Pancreas (tissue), 10 donors: ENCODE data around the gene TLE5. TPM values are rescaled to one million over a fixed set of nuclear protein-coding genes. Genes with fewer than 3 reads are reported as not detected.

Experiments used
- ATAC-seq, 4 donors: fragments of 200-7000 bp; cut with Tn5 transposase; one replicate each; pipeline versions ENCODE4 v1.8.0 to v1.9.1; 2020; ENCODE audit warnings: mild to moderate bottlenecking in 4 of 4, moderate library complexity in 4 of 4
- DNase-seq, 6 donors: peaks; one replicate each; pipeline ENCODE4 v3.0.0-alpha.2; 2020
- FAIRE-seq: peaks from 2 replicates; lab custom pipeline; 2012; peaks lifted over from hg19 to GRCh38; lab: Jason Lieb, UNC
- H3K27ac ChIP-seq, 4 donors: fragments of 200-600 bp; sonication (generic); 1 replicate in 3 of 4; 2 replicates in 1 of 4; pipeline versions ENCODE4 v1.5.0 to v1.8.0; 2020
- H3K27me3 ChIP-seq, 4 donors: fragments of 200-600 bp; one replicate each; pipeline ENCODE4 v1.8.0; 2021
- H3K36me3 ChIP-seq, 3 donors: fragments of 200-600 bp; sonication (generic) in 1 of 3; one replicate each; pipeline versions ENCODE4 v1.5.0 to v1.8.0; 2020 to 2021
- H3K4me1 ChIP-seq, 3 donors: fragments of 200-600 bp; one replicate each; pipeline ENCODE4 v1.8.0; 2021
- H3K4me3 ChIP-seq, 4 donors: fragments of 200-600 bp; sonication (generic) in 2 of 4; one replicate each; pipeline versions ENCODE4 v1.5.0 to v1.8.0; 2020 to 2021
- H3K9me3 ChIP-seq, 4 donors: fragments of 200-600 bp; one replicate each; pipeline ENCODE4 v1.8.0; 2021
- CTCF ChIP-seq, 4 donors: fragments of 200-600 bp; sonication (generic) in 3 of 4; IDR thresholded peaks; one replicate each; pipeline versions ENCODE4 v1.5.0 to v1.8.0; 2021; ENCODE audit warnings: antibody characterized with exemption in 4 of 4
- WGBS, 2 donors: extraction: QIAGEN DNeasy Blood & Tissue Kit; methylation state at CpG; one replicate each; pipeline ENCODE4 v1.1.7; 2013; 5-methylcytosine and 5-hydroxymethylcytosine counted together
- intact Hi-C, 3 donors: fragments of 100-400 bp; cut with DNase I; formaldehyde crosslinking; loops; one replicate each; pipeline versions ENCODE4 v1.11.1 to v1.14.2; 2022
- polyA plus RNA-seq, 2 donors: library from polyadenylated mRNA; stranded (reverse); fragments of 200-250 nt; gene quantifications; one replicate each; pipeline ENCODE4 v1.2.3, GENCODE V29; 2013
- total RNA-seq, 6 donors: library from RNA; stranded (reverse); fragmentation: NEBNext Ultra II Directional in 4 of 6; extraction: Animal tissue kit (Norgen Biotek cat#: 25700) in 4 of 6; gene quantifications; one replicate each; pipeline versions ENCODE4 v1.2.1 to v1.2.4, GENCODE V29; 2021 to 2023
- donor health status: healthy with polysubstance abuse.
- donor health status: DM: no; HTN: no; CAD: no; lungs with moderate emphysema.
- donor health status: DM: no; HTN: no; CAD: no.
- donor health status: control.
- donor health status: control.
- donor health status: Bipolar disorder and iron deficiency.
- donor health status: DM: yes; HTN: yes; CAD: no.
- donor health status: DM: no; HTN: no; CAD: no.
- donor health status: DM: no; HTN: no; CAD: no.
- donor health status: DM: yes; HTN: yes; CAD: no.

Gene TLE5
- total and polyA plus RNA-seq, 8 donors: 165 to 573 (median 229) TPM

GRCh38 chr19:3046698-3047495 is 15.4 kb downstream of the TLE5 start:
- Histone ChIP-seq H3K4me3 (peak overlapping the region in 3 of 4 donors; percentile 8 to 41 (median 34)), H3K27me3 (no peaks in the 10 kb centered on the region), H3K9me3 (no peaks in the 10 kb centered on the region), H3K4me1 (peaks cover 0 to 3% (median 0%) of the 10 kb centered on the region in 3 donors), H3K36me3 (no peaks in the 10 kb centered on the region), H3K27ac (peak overlapping the region in 2 of 4 donors; percentile 58 to 68)
- intact Hi-C loops: no loop called here
- ATAC-seq (peak; percentile 35 to 62 (median 59)), FAIRE-seq (no peak), DNase-seq (peak in 2 of 6 donors; percentile 65 to 72)
- WGBS, 2 donors: 1 to 4% methylated on average over 36 to 45 of the region's 47 CpGs
- no peak for TF ChIP-seq CTCF (IDR thresholded peaks at IDR 0.05)

GRCh38 chr19:3045885-3046697 is 16.2 kb downstream of the TLE5 start:
- Histone ChIP-seq H3K4me3 (no peak overlapping the region), H3K36me3 (no peaks in the 10 kb centered on the region), H3K9me3 (no peaks in the 10 kb centered on the region), H3K27me3 (no peaks in the 10 kb centered on the region), H3K27ac (peak overlapping the region in 1 of 4 donors; percentile 23), H3K4me1 (peaks cover 0 to 3% (median 0%) of the 10 kb centered on the region in 3 donors)
- FAIRE-seq: no peak
- 49 to 52% methylated on average over 16 of the region's 16 CpGs for WGBS, 2 donors
- TF ChIP-seq CTCF (IDR thresholded peaks at IDR 0.05): no peak
- ATAC-seq: peak; percentile 5 to 45 (median 26)
- no peak for DNase-seq
- intact Hi-C loops: no loop called here

- H3K4me3 ChIP-seq: no peak overlapping the region
- H3K9me3 ChIP-seq: no peaks in the 10 kb centered on the region
- H3K36me3 ChIP-seq: no peaks in the 10 kb centered on the region
- peaks cover 0 to 3% (median 0%) of the 10 kb centered on the region in 3 donors for H3K4me1 ChIP-seq
- intact Hi-C loops: no loop called here
- FAIRE-seq: no peak
- no peaks in the 10 kb centered on the region for H3K27me3 ChIP-seq
- no peak overlapping the region for H3K27ac ChIP-seq
- no peak for TF ChIP-seq CTCF (IDR thresholded peaks at IDR 0.05)
- no peak for DNase-seq
- no peak for ATAC-seq
- 78 to 80% methylated on average over 6 of the region's 6 CpGs for WGBS, 2 donors
Measured at GRCh38 chr19:3045191-3045590, 17.1 kb downstream of the TLE5 start.

GRCh38 chr19:3042621-3043267 is 19.6 kb downstream of the TLE5 start:
- Histone ChIP-seq H3K27ac (no peak overlapping the region), H3K27me3 (no peaks in the 10 kb centered on the region), H3K36me3 (no peaks in the 10 kb centered on the region), H3K9me3 (no peaks in the 10 kb centered on the region), H3K4me3 (no peak overlapping the region), H3K4me1 (peaks cover 0 to 3% (median 0%) of the 10 kb centered on the region in 3 donors)
- no peak for FAIRE-seq
- no peak for TF ChIP-seq CTCF (IDR thresholded peaks at IDR 0.05)
- DNase-seq: no peak
- WGBS, 2 donors: 57 to 59% methylated on average over 15 of the region's 15 CpGs
- ATAC-seq: no peak
- intact Hi-C loops: no loop called here
